ENCODE data around the gene HPS3.

DNA sequence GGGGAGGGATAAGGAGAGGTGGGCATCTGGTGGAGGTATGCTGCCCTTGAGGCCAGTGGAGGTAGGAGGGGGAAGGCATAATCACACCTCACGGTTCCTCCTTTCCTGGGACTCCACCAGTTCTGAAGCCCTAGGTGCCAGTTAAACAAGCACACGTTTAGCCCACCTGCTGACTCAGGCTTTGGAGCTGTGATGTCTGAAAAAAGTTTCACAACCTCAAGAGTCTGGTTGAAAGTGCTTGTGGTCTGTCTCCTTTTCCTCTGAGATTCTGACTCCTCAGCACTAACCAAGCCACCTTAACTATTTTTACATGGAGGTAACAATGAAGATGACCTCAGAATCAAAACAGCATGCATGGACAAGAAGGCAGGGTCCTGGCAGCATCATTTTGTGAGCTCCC, 23.0 kb downstream of the HPS3 start:
- TF ChIP-seq POLR2A (IDR thresholded peaks at IDR 0.05), result no peak
- TF ChIP-seq, protein P1, sequence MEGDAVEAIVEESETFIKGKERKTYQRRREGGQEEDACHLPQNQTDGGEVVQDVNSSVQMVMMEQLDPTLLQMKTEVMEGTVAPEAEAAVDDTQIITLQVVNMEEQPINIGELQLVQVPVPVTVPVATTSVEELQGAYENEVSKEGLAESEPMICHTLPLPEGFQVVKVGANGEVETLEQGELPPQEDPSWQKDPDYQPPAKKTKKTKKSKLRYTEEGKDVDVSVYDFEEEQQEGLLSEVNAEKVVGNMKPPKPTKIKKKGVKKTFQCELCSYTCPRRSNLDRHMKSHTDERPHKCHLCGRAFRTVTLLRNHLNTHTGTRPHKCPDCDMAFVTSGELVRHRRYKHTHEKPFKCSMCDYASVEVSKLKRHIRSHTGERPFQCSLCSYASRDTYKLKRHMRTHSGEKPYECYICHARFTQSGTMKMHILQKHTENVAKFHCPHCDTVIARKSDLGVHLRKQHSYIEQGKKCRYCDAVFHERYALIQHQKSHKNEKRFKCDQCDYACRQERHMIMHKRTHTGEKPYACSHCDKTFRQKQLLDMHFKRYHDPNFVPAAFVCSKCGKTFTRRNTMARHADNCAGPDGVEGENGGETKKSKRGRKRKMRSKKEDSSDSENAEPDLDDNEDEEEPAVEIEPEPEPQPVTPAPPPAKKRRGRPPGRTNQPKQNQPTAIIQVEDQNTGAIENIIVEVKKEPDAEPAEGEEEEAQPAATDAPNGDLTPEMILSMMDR (IDR thresholded peaks at IDR 0.05), result no peak

Measured in thyroid gland (tissue), 4 donors.